ENCODE measurements around the gene LEFTY1.
"Not testable (repeated sequence)": the region's sequence is repeated elsewhere in the genome, so short reads cannot be mapped to it uniquely, and the experiment has no call there.

The LEFTY1 gene

GRCh38 chr1:225888898-225889601, at the start of gene LEFTY1:
LEFTY1 (minus strand) TSS chr1:225889146; CDS start chr1:225889066, 80 bp downstream.
- FAIRE-seq = no peak

- FAIRE-seq = no peak
Observed at GRCh38 chr1:225937048-225937968, 48.4 kb upstream of the LEFTY1 start.

- no peak for FAIRE-seq
Observed at GRCh38 chr1:225936523-225936922, 47.6 kb upstream of the LEFTY1 start.

- not testable (repeated sequence) for FAIRE-seq
Observed at GRCh38 chr1:225936086-225936485, 47.1 kb upstream of the LEFTY1 start.

GRCh38 chr1:225934711-225935110, 45.8 kb upstream of the LEFTY1 start:
- FAIRE-seq = no peak

- FAIRE-seq = no peak
Observed at GRCh38 chr1:225933072-225933471, 44.1 kb upstream of the LEFTY1 start.

GRCh38 chr1:225931270-225932136, 42.6 kb upstream of the LEFTY1 start:
- FAIRE-seq = no peak

- no peak for FAIRE-seq
Observed at GRCh38 chr1:225930566-225930965, 41.6 kb upstream of the LEFTY1 start.

GRCh38 chr1:225929462-225929861, 40.5 kb upstream of the LEFTY1 start:
- not testable (repeated sequence) for FAIRE-seq

- no peak for FAIRE-seq
Observed at GRCh38 chr1:225928186-225929175, 39.5 kb upstream of the LEFTY1 start.

- FAIRE-seq = no peak
Observed at GRCh38 chr1:225926551-225927113, 37.7 kb upstream of the LEFTY1 start.

GRCh38 chr1:225923692-225924555, 35.0 kb upstream of the LEFTY1 start, which contains the start of gene PYCR2:
PYCR2 (minus strand) TSS chr1:225924250; CDS start chr1:225924110, 140 bp downstream.
- no peak for FAIRE-seq

- no peak for FAIRE-seq
Observed at GRCh38 chr1:225923381-225923691, 34.4 kb upstream of the LEFTY1 start.

- FAIRE-seq = no peak
Observed at GRCh38 chr1:225921734-225922709, 33.1 kb upstream of the LEFTY1 start.

- FAIRE-seq = no peak
Observed at GRCh38 chr1:225919906-225920305, 31.0 kb upstream of the LEFTY1 start.

- FAIRE-seq = no peak
Observed at GRCh38 chr1:225918280-225918679, 29.3 kb upstream of the LEFTY1 start.

GRCh38 chr1:225917536-225917935, 28.6 kb upstream of the LEFTY1 start:
- FAIRE-seq = no peak

- no peak for FAIRE-seq
Observed at GRCh38 chr1:225917101-225917500, 28.2 kb upstream of the LEFTY1 start.

- FAIRE-seq = no peak
Observed at GRCh38 chr1:225915538-225915991, 26.6 kb upstream of the LEFTY1 start.

Measured in endometrium (tissue), 2 donors.